GM18499 (cell line): ENCODE results near the gene PLCB1.
"Not testable (repeated sequence)": the region's sequence is repeated elsewhere in the genome, so short reads cannot be mapped to it uniquely, and the experiment has no call there.

ENCODE experiments used
- ATAC-seq: cut with Tn5 transposase; IDR thresholded peaks from one replicate; pipeline ENCODE4 v1.9.1; 2021; ENCODE audit warnings: moderate number of reproducible peaks; ENCODE audit not compliant: insufficient read depth, unreplicated experiment

Gene PLCB1

GRCh38 chr20:8787090-8787489 lies 655.0 kb downstream of the PLCB1 start:
- ATAC-seq, result no peak

- no peak for ATAC-seq
Observed at GRCh38 chr20:8788275-8788674, 656.2 kb downstream of the PLCB1 start.

GRCh38 chr20:8788831-8789230 lies 656.8 kb downstream of the PLCB1 start:
- ATAC-seq, result no peak

- no peak for ATAC-seq
Observed at GRCh38 chr20:8790442-8791074, 658.5 kb downstream of the PLCB1 start.

GRCh38 chr20:8795404-8795803 lies 663.3 kb downstream of the PLCB1 start:
- no peak for ATAC-seq

- ATAC-seq, result no peak
Observed at GRCh38 chr20:8796088-8796660, 664.1 kb downstream of the PLCB1 start.

- no peak for ATAC-seq
Observed at GRCh38 chr20:8798505-8798904, 666.4 kb downstream of the PLCB1 start.

GRCh38 chr20:8800089-8800488 lies 668.0 kb downstream of the PLCB1 start:
- no peak for ATAC-seq

GRCh38 chr20:8801686-8802085 lies 669.6 kb downstream of the PLCB1 start:
- ATAC-seq, result no peak

- no peak for ATAC-seq
Observed at GRCh38 chr20:8803065-8803464, 671.0 kb downstream of the PLCB1 start.

- ATAC-seq, result no peak
Observed at GRCh38 chr20:8803941-8804340, 671.9 kb downstream of the PLCB1 start.

- no peak for ATAC-seq
Observed at GRCh38 chr20:8805737-8806442, 673.8 kb downstream of the PLCB1 start.

- ATAC-seq, result no peak
Observed at GRCh38 chr20:8807480-8808201, 675.6 kb downstream of the PLCB1 start.

- ATAC-seq, result no peak
Observed at GRCh38 chr20:8808202-8808535, 676.1 kb downstream of the PLCB1 start.

GRCh38 chr20:8809107-8809953 lies 677.3 kb downstream of the PLCB1 start:
- no peak for ATAC-seq

- no peak for ATAC-seq
Observed at GRCh38 chr20:8811801-8812594, 679.9 kb downstream of the PLCB1 start.

- no peak for ATAC-seq
Observed at GRCh38 chr20:8812817-8813216, 680.8 kb downstream of the PLCB1 start.

- ATAC-seq, result no peak
Observed at GRCh38 chr20:8815208-8815607, 683.1 kb downstream of the PLCB1 start.

- ATAC-seq, result no peak
Observed at GRCh38 chr20:8829256-8829655, 697.2 kb downstream of the PLCB1 start.

GRCh38 chr20:8834294-8834693 lies 702.2 kb downstream of the PLCB1 start:
- ATAC-seq, result not testable (repeated sequence)
